ENCODE results near the gene GDPGP1.
"Not testable (repeated sequence)": the region's sequence is repeated elsewhere in the genome, so short reads cannot be mapped to it uniquely, and the experiment has no call there.

Gene GDPGP1

GRCh38 chr15:90234096-90234988 lies at the start of gene GDPGP1:
Gene GDPGP1 (plus strand): TSS chr15:90234209. CDS start chr15:90240909, 6,700 bp downstream.
- TF ChIP-seq CTCF (conservative IDR thresholded peaks at IDR 0.05; ENCODE audit: low read depth, low read length), result no peak
- H3K4me3 ChIP-seq (ENCODE audit: low read length), result peak within 1 kb of the TSS; percentile 88
- no peak for DNase-seq (ENCODE audit: low read depth)

- DNase-seq (ENCODE audit: low read depth), result no peak
- peak overlapping the region; percentile 66 for H3K4me3 ChIP-seq (ENCODE audit: low read length)
Measured at GRCh38 chr15:90184786-90185704, 49.0 kb upstream of the GDPGP1 start.

GRCh38 chr15:90187257-90187868 lies 46.6 kb upstream of the GDPGP1 start:
- TF ChIP-seq CTCF (conservative IDR thresholded peaks at IDR 0.05; ENCODE audit: low read depth, low read length), result no peak
- DNase-seq (ENCODE audit: low read depth), result no peak
- H3K4me3 ChIP-seq (ENCODE audit: low read length), result no peak overlapping the region

More at GRCh38 chr15:90184786-90185704, 49.0 kb upstream of the GDPGP1 start:
- no peak for TF ChIP-seq CTCF (conservative IDR thresholded peaks at IDR 0.05; ENCODE audit: low read depth, low read length)

GRCh38 chr15:90188065-90188464 lies 45.9 kb upstream of the GDPGP1 start:
- H3K4me3 ChIP-seq (ENCODE audit: low read length); DNase-seq (ENCODE audit: low read depth): not testable (repeated sequence)

GRCh38 chr15:90188914-90189748 lies 44.9 kb upstream of the GDPGP1 start:
- no peak overlapping the region for H3K4me3 ChIP-seq (ENCODE audit: low read length)
- TF ChIP-seq CTCF (conservative IDR thresholded peaks at IDR 0.05; ENCODE audit: low read depth, low read length), result no peak
- no peak for DNase-seq (ENCODE audit: low read depth)

GRCh38 chr15:90189781-90190467 lies 44.1 kb upstream of the GDPGP1 start:
- no peak overlapping the region for H3K4me3 ChIP-seq (ENCODE audit: low read length)

More at GRCh38 chr15:90189781-90190467, 44.1 kb upstream of the GDPGP1 start:
- TF ChIP-seq CTCF (conservative IDR thresholded peaks at IDR 0.05; ENCODE audit: low read depth, low read length), result no peak
- no peak for DNase-seq (ENCODE audit: low read depth)
